ENCODE measurements around the gene AK5.
"Not testable (repeated sequence)": the region's sequence is repeated elsewhere in the genome, so short reads cannot be mapped to it uniquely, and the experiment has no call there.

Gene AK5

GRCh38 chr1:77288275-77288674 is 6.5 kb downstream of the AK5 start:
- no peak for DNase-seq (ENCODE audit: low read depth)

GRCh38 chr1:77290576-77290975 is 8.8 kb downstream of the AK5 start:
- no peak for DNase-seq (ENCODE audit: low read depth)

GRCh38 chr1:77292551-77292950 is 10.7 kb downstream of the AK5 start:
- DNase-seq (ENCODE audit: low read depth) = no peak

GRCh38 chr1:77300566-77300965 is 18.7 kb downstream of the AK5 start:
- no peak for DNase-seq (ENCODE audit: low read depth)

GRCh38 chr1:77303387-77303786 is 21.6 kb downstream of the AK5 start:
- no peak for DNase-seq (ENCODE audit: low read depth)

- DNase-seq (ENCODE audit: low read depth) = no peak
Measured at GRCh38 chr1:77308889-77309621, 27.2 kb downstream of the AK5 start.

- no peak for DNase-seq (ENCODE audit: low read depth)
Measured at GRCh38 chr1:77310924-77311323, 29.1 kb downstream of the AK5 start.

- not testable (repeated sequence) for DNase-seq (ENCODE audit: low read depth)
Measured at GRCh38 chr1:77312364-77312763, 30.5 kb downstream of the AK5 start.

- DNase-seq (ENCODE audit: low read depth) = no peak
Measured at GRCh38 chr1:77313491-77313890, 31.7 kb downstream of the AK5 start.

- no peak for DNase-seq (ENCODE audit: low read depth)
Measured at GRCh38 chr1:77316006-77316405, 34.2 kb downstream of the AK5 start.

GRCh38 chr1:77316966-77317365 is 35.1 kb downstream of the AK5 start:
- DNase-seq (ENCODE audit: low read depth) = no peak

GRCh38 chr1:77319036-77319705 is 37.4 kb downstream of the AK5 start:
- no peak for DNase-seq (ENCODE audit: low read depth)

GRCh38 chr1:77322061-77322900 is 40.5 kb downstream of the AK5 start:
- no peak for DNase-seq (ENCODE audit: low read depth)

GRCh38 chr1:77333501-77333900 is 51.7 kb downstream of the AK5 start:
- DNase-seq (ENCODE audit: low read depth) = no peak

GRCh38 chr1:77336729-77337128 is 54.9 kb downstream of the AK5 start:
- DNase-seq (ENCODE audit: low read depth) = no peak

GRCh38 chr1:77339326-77339725 is 57.5 kb downstream of the AK5 start:
- DNase-seq (ENCODE audit: low read depth) = no peak

GRCh38 chr1:77341195-77341594 is 59.4 kb downstream of the AK5 start:
- no peak for DNase-seq (ENCODE audit: low read depth)

- no peak for DNase-seq (ENCODE audit: low read depth)
Measured at GRCh38 chr1:77342745-77343144, 60.9 kb downstream of the AK5 start.

- DNase-seq (ENCODE audit: low read depth) = no peak
Measured at GRCh38 chr1:77347646-77348045, 65.8 kb downstream of the AK5 start.

- no peak for DNase-seq (ENCODE audit: low read depth)
Measured at GRCh38 chr1:77348549-77348948, 66.7 kb downstream of the AK5 start.

GRCh38 chr1:77349275-77349674 is 67.5 kb downstream of the AK5 start:
- DNase-seq (ENCODE audit: low read depth) = no peak

GRCh38 chr1:77350012-77350770 is 68.4 kb downstream of the AK5 start:
- no peak for DNase-seq (ENCODE audit: low read depth)

Measured in CMK (cell line).